Gastrocnemius medialis (tissue), 4 donors: ENCODE data around the gene ITGAL.
"Not testable (repeated sequence)": the region's sequence is repeated elsewhere in the genome, so short reads cannot be mapped to it uniquely, and the experiment has no call there.

Experiments
- CTCF ChIP-seq, 5 experiments: fragments of 450-650 bp in 3 of 5; fragments of 200-600 bp in 2 of 5; sonication (generic) in 2 of 5; IDR thresholded peaks in 4 of 5; conservative IDR thresholded peaks in 1 of 5; 1 replicate in 4 of 5; 2 replicates in 1 of 5; pipeline ENCODE4 v1.5.1; 2016 to 2019; ENCODE audit warnings: antibody characterized with exemption in 5 of 5, mild to moderate bottlenecking in 3 of 5, moderate library complexity in 3 of 5
- POLR2A ChIP-seq, 2 donors: fragments of 450-650 bp; IDR thresholded peaks; one replicate each; pipeline ENCODE4 v1.6.1; 2017; ENCODE audit warnings: antibody characterized with exemption in 2 of 2, mild to moderate bottlenecking in 2 of 2, moderate library complexity in 2 of 2

DNA sequence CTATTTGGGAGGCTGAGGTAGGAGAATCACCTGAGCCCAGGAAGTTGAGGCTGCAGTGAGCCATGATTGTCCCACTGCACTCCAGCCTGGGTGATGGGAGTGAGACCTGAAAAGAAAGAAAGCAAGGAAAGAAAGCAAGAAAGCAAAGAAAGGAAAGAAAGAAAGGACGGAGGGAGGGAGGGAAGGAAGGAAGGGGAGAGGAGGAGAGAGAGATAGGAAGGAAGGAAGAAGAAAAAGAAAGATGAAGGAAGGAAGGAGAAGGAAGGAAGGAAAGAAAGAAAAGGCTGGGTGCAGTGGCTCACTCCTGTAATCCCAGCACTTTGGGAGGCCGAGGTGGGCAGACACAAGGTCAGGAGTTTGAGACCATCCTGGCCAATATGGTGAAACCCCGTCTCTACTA, 5.2 kb downstream of the ITGAL start:
- TF ChIP-seq CTCF (IDR thresholded peaks at IDR 0.05 in 4 of 5, conservative IDR thresholded peaks at IDR 0.05 in 1 of 5); POLR2A (IDR thresholded peaks at IDR 0.05): not testable (repeated sequence)
